Measurements from ENCODE around the gene MTARC2.

MTARC2 gene

GRCh38 chr1:220761688-220762427 is 13.7 kb downstream of the MTARC2 start:
- DNase-seq, result no peak
- in situ Hi-C loops (cut with MboI; ENCODE audit: low pct_unique_long_range_greater_than_20kb, low sequenced_read_pairs), result no loop called here

- DNase-seq, result no peak
- in situ Hi-C loops (cut with MboI; ENCODE audit: low pct_unique_long_range_greater_than_20kb, low sequenced_read_pairs), result no loop called here
Observed at GRCh38 chr1:220764757-220765156, 16.6 kb downstream of the MTARC2 start.

- in situ Hi-C loops (cut with MboI; ENCODE audit: low pct_unique_long_range_greater_than_20kb, low sequenced_read_pairs), result no loop called here
Observed at GRCh38 chr1:220767312-220768125, 19.4 kb downstream of the MTARC2 start.

GRCh38 chr1:220768126-220768601 is 20.0 kb downstream of the MTARC2 start:
- DNase-seq, result no peak
- in situ Hi-C loops (cut with MboI; ENCODE audit: low pct_unique_long_range_greater_than_20kb, low sequenced_read_pairs), result no loop called here

More at GRCh38 chr1:220767312-220768125, 19.4 kb downstream of the MTARC2 start:
- no peak for DNase-seq

- in situ Hi-C loops (cut with MboI; ENCODE audit: low pct_unique_long_range_greater_than_20kb, low sequenced_read_pairs), result no loop called here
- no peak for DNase-seq
Observed at GRCh38 chr1:220769205-220769604, 21.1 kb downstream of the MTARC2 start.

- no peak for DNase-seq
- in situ Hi-C loops (cut with MboI; ENCODE audit: low pct_unique_long_range_greater_than_20kb, low sequenced_read_pairs), result no loop called here
Observed at GRCh38 chr1:220770245-220770913, 22.3 kb downstream of the MTARC2 start.

- in situ Hi-C loops (cut with MboI; ENCODE audit: low pct_unique_long_range_greater_than_20kb, low sequenced_read_pairs), result no loop called here
- DNase-seq, result no peak
Observed at GRCh38 chr1:220772846-220773245, 24.7 kb downstream of the MTARC2 start.

- peak; percentile 50 for DNase-seq
- in situ Hi-C loops (cut with MboI; ENCODE audit: low pct_unique_long_range_greater_than_20kb, low sequenced_read_pairs), result no loop called here
Observed at GRCh38 chr1:220775240-220775853, 27.2 kb downstream of the MTARC2 start.

- DNase-seq, result no peak
- in situ Hi-C loops (cut with MboI; ENCODE audit: low pct_unique_long_range_greater_than_20kb, low sequenced_read_pairs), result no loop called here
Observed at GRCh38 chr1:220776254-220776653, 28.1 kb downstream of the MTARC2 start.

GRCh38 chr1:220776720-220777326 is 28.7 kb downstream of the MTARC2 start:
- in situ Hi-C loops (cut with MboI; ENCODE audit: low pct_unique_long_range_greater_than_20kb, low sequenced_read_pairs), result no loop called here
- DNase-seq, result peak; percentile 74

- in situ Hi-C loops (cut with MboI; ENCODE audit: low pct_unique_long_range_greater_than_20kb, low sequenced_read_pairs), result no loop called here
- no peak for DNase-seq
Observed at GRCh38 chr1:220783453-220783852, 35.3 kb downstream of the MTARC2 start.

- no peak for DNase-seq
- in situ Hi-C loops (cut with MboI; ENCODE audit: low pct_unique_long_range_greater_than_20kb, low sequenced_read_pairs), result no loop called here
Observed at GRCh38 chr1:220784751-220785150, 36.6 kb downstream of the MTARC2 start.

- no peak for DNase-seq
- in situ Hi-C loops (cut with MboI; ENCODE audit: low pct_unique_long_range_greater_than_20kb, low sequenced_read_pairs), result no loop called here
Observed at GRCh38 chr1:220785166-220786056, 37.3 kb downstream of the MTARC2 start.

- no peak for DNase-seq
- in situ Hi-C loops (cut with MboI; ENCODE audit: low pct_unique_long_range_greater_than_20kb, low sequenced_read_pairs), result no loop called here
Observed at GRCh38 chr1:220786057-220786336, 37.9 kb downstream of the MTARC2 start.

GRCh38 chr1:220786337-220787068 is 38.4 kb downstream of the MTARC2 start, which contains the start of gene MTARC1:
TSS of gene MTARC1 (plus strand) at chr1:220786913. CDS start at chr1:220786945, 32 bp downstream.
- in situ Hi-C loops (cut with MboI; ENCODE audit: low pct_unique_long_range_greater_than_20kb, low sequenced_read_pairs), result no loop called here
- no peak for DNase-seq

GRCh38 chr1:220787069-220787619 is 39.0 kb downstream of the MTARC2 start:
- no peak for DNase-seq
- in situ Hi-C loops (cut with MboI; ENCODE audit: low pct_unique_long_range_greater_than_20kb, low sequenced_read_pairs), result no loop called here

GRCh38 chr1:220788900-220789299 is 40.8 kb downstream of the MTARC2 start:
- no peak for DNase-seq
- in situ Hi-C loops (cut with MboI; ENCODE audit: low pct_unique_long_range_greater_than_20kb, low sequenced_read_pairs), result no loop called here
